NCI-H1105 (cell line): Measurements from ENCODE around the gene DNAJC5.
"Not testable (repeated sequence)": the region's sequence is repeated elsewhere in the genome, so short reads cannot be mapped to it uniquely, and the experiment has no call there.

Experiments used
- DNase-seq: peaks from one replicate; lab custom pipeline; 2025; lab: John Stamatoyannopoulos, UW

The DNAJC5 gene

GRCh38 chr20:63955827-63956663 lies 61.1 kb downstream of the DNAJC5 start, which contains the start of gene UCKL1:
TSS of gene UCKL1 (minus strand) at chr20:63956416. CDS start at chr20:63956372, 44 bp downstream.
- peak; percentile 91 for DNase-seq

GRCh38 chr20:63956664-63957003 lies 61.7 kb downstream of the DNAJC5 start:
- no peak for DNase-seq

- peak; percentile 80 for DNase-seq
These were observed 62.2 kb downstream of the DNAJC5 start for GRCh38 chr20:63957004-63957689.

- peak; percentile 62 for DNase-seq
These were observed 62.9 kb downstream of the DNAJC5 start for GRCh38 chr20:63957690-63958441.

- DNase-seq: no peak
These were observed 63.5 kb downstream of the DNAJC5 start for GRCh38 chr20:63958471-63958870.

GRCh38 chr20:63958964-63959698 lies 64.2 kb downstream of the DNAJC5 start:
- no peak for DNase-seq

- DNase-seq: no peak
These were observed 64.8 kb downstream of the DNAJC5 start for GRCh38 chr20:63959699-63960075.

GRCh38 chr20:63960654-63961621 lies 66.0 kb downstream of the DNAJC5 start:
- not testable (repeated sequence) for DNase-seq

- no peak for DNase-seq
These were observed 66.9 kb downstream of the DNAJC5 start for GRCh38 chr20:63961664-63962425.

- DNase-seq: no peak
These were observed 67.8 kb downstream of the DNAJC5 start for GRCh38 chr20:63962426-63963347.

GRCh38 chr20:63963348-63963741 lies 68.4 kb downstream of the DNAJC5 start:
- no peak for DNase-seq

- DNase-seq: no peak
These were observed 68.9 kb downstream of the DNAJC5 start for GRCh38 chr20:63963784-63964301.

GRCh38 chr20:63964412-63964811 lies 69.5 kb downstream of the DNAJC5 start:
- no peak for DNase-seq

GRCh38 chr20:63966172-63966943 lies 71.4 kb downstream of the DNAJC5 start:
- DNase-seq: no peak

- DNase-seq: no peak
These were observed 72.0 kb downstream of the DNAJC5 start for GRCh38 chr20:63966944-63967322.

GRCh38 chr20:63967330-63968135 lies 72.6 kb downstream of the DNAJC5 start:
- DNase-seq: no peak
